Measurements from ENCODE around the gene KIAA1671. TPM values are rescaled to one million over a fixed set of nuclear protein-coding genes. Genes with fewer than 3 reads are reported as not detected.

Gene KIAA1671
- polyA plus RNA-seq, 4 donors, result 7.0 to 24.3 (median 14.7) TPM

DNA sequence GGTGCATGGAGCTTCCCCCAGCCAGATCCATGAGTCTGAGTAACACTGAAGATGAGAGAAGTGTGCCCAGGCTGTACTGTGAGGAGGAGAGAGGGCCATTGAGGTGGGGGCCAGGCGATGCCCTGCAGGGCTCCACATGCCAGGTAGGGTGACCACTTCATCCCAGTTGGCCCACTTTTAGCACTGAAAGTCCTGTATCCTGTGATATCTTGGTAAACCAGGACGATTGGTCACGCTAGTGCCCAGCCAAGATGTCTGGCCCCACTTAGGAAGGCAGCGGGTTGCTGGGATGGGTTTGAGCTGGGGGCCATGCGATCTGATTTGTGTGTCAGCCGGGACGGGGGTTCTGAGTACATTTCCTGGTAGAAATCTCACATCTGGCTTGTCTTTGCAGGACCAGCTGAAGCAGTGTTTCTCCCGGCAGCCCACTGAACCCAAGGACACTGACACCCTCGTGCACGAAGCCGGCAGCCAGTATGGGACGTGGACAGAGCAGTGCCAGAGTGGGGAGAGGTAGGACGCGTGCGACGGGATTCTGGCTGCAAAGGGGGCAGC lies 218.0 kb downstream of the KIAA1671 start:
- no peak for DNase-seq
- no peaks in the 10 kb centered on the region for H3K27me3 ChIP-seq (ENCODE audit: control insufficient read depth in 3 of 3, insufficient read depth in 3 of 3, low read length in 3 of 3)
- FAIRE-seq, result no peak
- no peak overlapping the region for H3K27ac ChIP-seq (ENCODE audit: low read depth in 1 of 3, low read length in 2 of 3)
- H3K4me1 ChIP-seq (ENCODE audit: control insufficient read depth in 3 of 3, insufficient read depth in 2 of 3, low read depth in 1 of 3, low read length in 2 of 3), result no peaks in the 10 kb centered on the region
- WGBS, 3 donors, result 85 to 93% (median 93%) methylated on average over 16 of the region's 16 CpGs
- H3K4me3 ChIP-seq (ENCODE audit: low read depth in 1 of 3, low read length in 3 of 3), result no peak overlapping the region
- H3K36me3 ChIP-seq (ENCODE audit: control insufficient read depth in 3 of 3, insufficient read depth in 2 of 3, low read depth in 1 of 3, low read length in 3 of 3), result peaks cover 8 to 42% (median 15%) of the 10 kb centered on the region in 3 donors
- H3K9me3 ChIP-seq (ENCODE audit: control insufficient read depth in 2 of 2, insufficient read depth in 1 of 2, low read depth in 1 of 2, low read length in 1 of 2), result no peaks in the 10 kb centered on the region

GRCh38 chr22:25172153-25172552 lies 219.6 kb downstream of the KIAA1671 start:
- 23 to 52% (median 48%) methylated on average over 5 of the region's 5 CpGs for WGBS, 3 donors
- no peak overlapping the region for H3K27ac ChIP-seq (ENCODE audit: low read depth in 1 of 3, low read length in 2 of 3)
- no peaks in the 10 kb centered on the region for H3K27me3 ChIP-seq (ENCODE audit: control insufficient read depth in 3 of 3, insufficient read depth in 3 of 3, low read length in 3 of 3)
- no peaks in the 10 kb centered on the region for H3K4me1 ChIP-seq (ENCODE audit: control insufficient read depth in 3 of 3, insufficient read depth in 2 of 3, low read depth in 1 of 3, low read length in 2 of 3)
- H3K4me3 ChIP-seq (ENCODE audit: low read depth in 1 of 3, low read length in 3 of 3), result no peak overlapping the region
- FAIRE-seq (no peak), DNase-seq (peak; percentile 21 to 41)
- peaks cover 8 to 55% (median 30%) of the 10 kb centered on the region in 3 donors for H3K36me3 ChIP-seq (ENCODE audit: control insufficient read depth in 3 of 3, insufficient read depth in 2 of 3, low read depth in 1 of 3, low read length in 3 of 3)
- no peaks in the 10 kb centered on the region for H3K9me3 ChIP-seq (ENCODE audit: control insufficient read depth in 2 of 2, insufficient read depth in 1 of 2, low read depth in 1 of 2, low read length in 1 of 2)

DNA sequence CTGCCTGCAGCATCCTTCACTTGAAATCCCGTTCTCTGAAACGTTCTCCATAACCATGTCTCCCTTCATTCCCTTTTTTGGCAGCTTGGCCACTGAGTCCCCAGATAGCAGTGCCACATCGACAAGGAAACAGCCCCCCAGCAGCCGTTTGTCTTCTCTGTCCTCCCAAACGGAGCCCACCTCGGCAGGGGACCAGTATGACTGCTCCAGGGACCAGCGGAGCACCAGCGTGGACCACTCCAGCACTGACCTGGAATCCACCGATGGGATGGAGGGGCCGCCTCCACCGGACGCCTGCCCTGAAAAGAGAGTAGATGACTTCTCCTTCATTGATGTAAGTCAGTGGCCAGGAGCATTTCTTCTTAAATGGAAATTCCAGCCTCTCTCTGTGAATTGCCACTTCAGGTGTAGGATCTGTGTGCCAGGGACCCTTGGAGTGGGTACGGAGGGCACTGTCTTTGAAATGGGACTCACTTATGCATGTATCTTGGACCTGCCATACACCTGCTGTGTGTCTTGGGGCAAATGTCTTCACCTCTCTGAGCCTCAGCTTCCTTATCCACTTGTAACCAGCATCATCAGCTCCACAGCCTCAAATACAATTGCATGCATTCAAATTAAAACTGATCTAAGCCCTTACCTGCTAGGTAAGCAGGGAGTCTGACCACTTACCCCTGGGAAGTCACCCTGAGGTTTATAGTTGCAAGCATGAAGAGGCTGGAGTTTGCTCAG lies 221.8 kb downstream of the KIAA1671 start:
- H3K4me1 ChIP-seq (ENCODE audit: control insufficient read depth in 3 of 3, insufficient read depth in 2 of 3, low read depth in 1 of 3, low read length in 2 of 3), result no peaks in the 10 kb centered on the region
- no peak for FAIRE-seq
- no peak for DNase-seq
- H3K9me3 ChIP-seq (ENCODE audit: control insufficient read depth in 2 of 2, insufficient read depth in 1 of 2, low read depth in 1 of 2, low read length in 1 of 2), result peaks cover 0 to 2% of the 10 kb centered on the region in 2 donors
- no peak overlapping the region for H3K27ac ChIP-seq (ENCODE audit: low read depth in 1 of 3, low read length in 2 of 3)
- H3K4me3 ChIP-seq (ENCODE audit: low read depth in 1 of 3, low read length in 3 of 3), result no peak overlapping the region
- H3K36me3 ChIP-seq (ENCODE audit: control insufficient read depth in 3 of 3, insufficient read depth in 2 of 3, low read depth in 1 of 3, low read length in 3 of 3), result peaks cover 15 to 62% (median 39%) of the 10 kb centered on the region in 3 donors
- WGBS, 3 donors, result 88 to 93% (median 92%) methylated on average over 13 of the region's 13 CpGs
- H3K27me3 ChIP-seq (ENCODE audit: control insufficient read depth in 3 of 3, insufficient read depth in 3 of 3, low read length in 3 of 3), result no peaks in the 10 kb centered on the region

GRCh38 chr22:25174888-25175411 lies 222.4 kb downstream of the KIAA1671 start:
- Histone ChIP-seq H3K27me3 (ENCODE audit: control insufficient read depth in 3 of 3, insufficient read depth in 3 of 3, low read length in 3 of 3) (no peaks in the 10 kb centered on the region), H3K27ac (ENCODE audit: low read depth in 1 of 3, low read length in 2 of 3) (no peak overlapping the region), H3K4me3 (ENCODE audit: low read depth in 1 of 3, low read length in 3 of 3) (no peak overlapping the region), H3K9me3 (ENCODE audit: control insufficient read depth in 2 of 2, insufficient read depth in 1 of 2, low read depth in 1 of 2, low read length in 1 of 2) (peaks cover 0 to 4% of the 10 kb centered on the region in 2 donors), H3K36me3 (ENCODE audit: control insufficient read depth in 3 of 3, insufficient read depth in 2 of 3, low read depth in 1 of 3, low read length in 3 of 3) (peaks cover 16 to 64% (median 42%) of the 10 kb centered on the region in 3 donors), H3K4me1 (ENCODE audit: control insufficient read depth in 3 of 3, insufficient read depth in 2 of 3, low read depth in 1 of 3, low read length in 2 of 3) (no peaks in the 10 kb centered on the region)
- DNase-seq (no peak), FAIRE-seq (no peak)
- 79 to 88% (median 87%) methylated on average over 6 of the region's 6 CpGs for WGBS, 3 donors

DNA sequence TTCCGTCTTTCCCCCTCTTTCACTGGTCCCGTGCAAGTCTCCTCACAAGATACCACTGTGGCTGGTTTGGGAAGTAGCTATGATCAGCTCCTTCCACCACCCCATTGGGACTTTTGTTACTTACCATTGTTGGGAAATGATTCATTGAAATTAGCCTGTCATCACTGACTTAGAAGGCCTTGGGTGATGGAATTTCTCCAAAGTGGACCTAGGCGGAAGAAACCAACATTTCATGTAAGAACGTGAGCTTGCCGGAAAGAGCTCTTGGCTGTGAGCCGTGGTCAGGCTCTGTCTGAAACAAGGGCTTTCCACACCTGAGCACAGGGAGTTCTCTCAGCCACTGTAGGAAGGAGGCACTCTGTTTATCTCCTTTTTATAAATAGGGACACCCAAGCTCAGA lies 223.7 kb downstream of the KIAA1671 start:
- FAIRE-seq (no peak), DNase-seq (no peak)
- Histone ChIP-seq H3K36me3 (ENCODE audit: control insufficient read depth in 3 of 3, insufficient read depth in 2 of 3, low read depth in 1 of 3, low read length in 3 of 3) (peaks cover 16 to 64% (median 48%) of the 10 kb centered on the region in 3 donors), H3K9me3 (ENCODE audit: control insufficient read depth in 2 of 2, insufficient read depth in 1 of 2, low read depth in 1 of 2, low read length in 1 of 2) (peaks cover 0 to 5% of the 10 kb centered on the region in 2 donors), H3K27me3 (ENCODE audit: control insufficient read depth in 3 of 3, insufficient read depth in 3 of 3, low read length in 3 of 3) (no peaks in the 10 kb centered on the region), H3K4me3 (ENCODE audit: low read depth in 1 of 3, low read length in 3 of 3) (no peak overlapping the region), H3K27ac (ENCODE audit: low read depth in 1 of 3, low read length in 2 of 3) (no peak overlapping the region), H3K4me1 (ENCODE audit: control insufficient read depth in 3 of 3, insufficient read depth in 2 of 3, low read depth in 1 of 3, low read length in 2 of 3) (no peaks in the 10 kb centered on the region)
- 90 to 98% (median 92%) methylated on average over 6 of the region's 6 CpGs for WGBS, 3 donors

DNA sequence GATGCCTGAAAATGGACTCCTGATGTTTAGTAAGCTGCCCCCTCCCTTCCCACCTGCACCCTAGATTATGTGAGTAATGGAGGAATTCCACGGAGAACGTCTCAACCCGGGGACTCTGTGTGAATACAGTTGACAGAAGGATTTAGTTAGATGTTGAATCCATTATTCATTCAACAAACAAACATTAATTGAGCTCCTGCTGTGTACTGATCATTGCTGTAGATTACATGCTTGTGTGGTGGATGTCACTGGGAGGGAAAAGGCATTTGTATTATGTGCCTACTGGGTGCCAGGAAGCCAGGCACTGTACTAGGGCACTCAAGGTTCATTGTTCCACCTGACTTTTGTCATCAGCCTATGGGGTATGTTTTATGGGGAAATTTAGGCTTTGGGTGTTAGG lies 224.3 kb downstream of the KIAA1671 start:
- 88 to 90% (median 89%) methylated on average over 3 of the region's 3 CpGs for WGBS, 3 donors
- Histone ChIP-seq H3K4me3 (ENCODE audit: low read depth in 1 of 3, low read length in 3 of 3) (no peak overlapping the region), H3K36me3 (ENCODE audit: control insufficient read depth in 3 of 3, insufficient read depth in 2 of 3, low read depth in 1 of 3, low read length in 3 of 3) (peaks cover 16 to 70% (median 52%) of the 10 kb centered on the region in 3 donors), H3K4me1 (ENCODE audit: control insufficient read depth in 3 of 3, insufficient read depth in 2 of 3, low read depth in 1 of 3, low read length in 2 of 3) (no peaks in the 10 kb centered on the region), H3K9me3 (ENCODE audit: control insufficient read depth in 2 of 2, insufficient read depth in 1 of 2, low read depth in 1 of 2, low read length in 1 of 2) (peaks cover 0 to 5% of the 10 kb centered on the region in 2 donors), H3K27me3 (ENCODE audit: control insufficient read depth in 3 of 3, insufficient read depth in 3 of 3, low read length in 3 of 3) (no peaks in the 10 kb centered on the region), H3K27ac (ENCODE audit: low read depth in 1 of 3, low read length in 2 of 3) (no peak overlapping the region)
- no peak for DNase-seq
- FAIRE-seq, result no peak

GRCh38 chr22:25177226-25177625 lies 224.7 kb downstream of the KIAA1671 start:
- DNase-seq (no peak), FAIRE-seq (no peak)
- Histone ChIP-seq H3K36me3 (ENCODE audit: control insufficient read depth in 3 of 3, insufficient read depth in 2 of 3, low read depth in 1 of 3, low read length in 3 of 3) (peaks cover 16 to 67% (median 49%) of the 10 kb centered on the region in 3 donors), H3K27me3 (ENCODE audit: control insufficient read depth in 3 of 3, insufficient read depth in 3 of 3, low read length in 3 of 3) (no peaks in the 10 kb centered on the region), H3K4me1 (ENCODE audit: control insufficient read depth in 3 of 3, insufficient read depth in 2 of 3, low read depth in 1 of 3, low read length in 2 of 3) (no peaks in the 10 kb centered on the region), H3K9me3 (ENCODE audit: control insufficient read depth in 2 of 2, insufficient read depth in 1 of 2, low read depth in 1 of 2, low read length in 1 of 2) (peaks cover 0 to 5% of the 10 kb centered on the region in 2 donors), H3K4me3 (ENCODE audit: low read depth in 1 of 3, low read length in 3 of 3) (no peak overlapping the region), H3K27ac (ENCODE audit: low read depth in 1 of 3, low read length in 2 of 3) (no peak overlapping the region)
- WGBS, 3 donors, result 90% methylated on average over 13 of the region's 13 CpGs

GRCh38 chr22:25177895-25178294 lies 225.4 kb downstream of the KIAA1671 start:
- Histone ChIP-seq H3K27ac (ENCODE audit: low read depth in 1 of 3, low read length in 2 of 3) (no peak overlapping the region), H3K36me3 (ENCODE audit: control insufficient read depth in 3 of 3, insufficient read depth in 2 of 3, low read depth in 1 of 3, low read length in 3 of 3) (peaks cover 16 to 65% (median 52%) of the 10 kb centered on the region in 3 donors), H3K9me3 (ENCODE audit: control insufficient read depth in 2 of 2, insufficient read depth in 1 of 2, low read depth in 1 of 2, low read length in 1 of 2) (peaks cover 0 to 5% of the 10 kb centered on the region in 2 donors), H3K27me3 (ENCODE audit: control insufficient read depth in 3 of 3, insufficient read depth in 3 of 3, low read length in 3 of 3) (no peaks in the 10 kb centered on the region), H3K4me3 (ENCODE audit: low read depth in 1 of 3, low read length in 3 of 3) (no peak overlapping the region), H3K4me1 (ENCODE audit: control insufficient read depth in 3 of 3, insufficient read depth in 2 of 3, low read depth in 1 of 3, low read length in 2 of 3) (no peaks in the 10 kb centered on the region)
- no peak for DNase-seq
- WGBS, 3 donors, result 89 to 97% (median 94%) methylated on average over 9 of the region's 9 CpGs
- no peak for FAIRE-seq

Data from small intestine (tissue), 7 donors.